Choroid plexus epithelial cell (primary cell): Measurements from ENCODE around the gene MOCOS.
A peak's percentile ranks its signal among the peaks of the same experiment; 100 is the strongest.

Source experiments
- DNase-seq: peaks from one replicate; pipeline ENCODE4 v3.0.0-alpha.2; 2010; ENCODE audit warnings: low read depth
- H3K4me3 ChIP-seq: 2 replicates; pipeline ENCODE4 v1.5.1; 2011; ENCODE audit warnings: low read depth, mild to moderate bottlenecking, control low read depth, low read length, moderate library complexity
- CTCF ChIP-seq: conservative IDR thresholded peaks from 2 replicates; pipeline ENCODE4 v1.5.1; 2011; ENCODE audit warnings: low read depth, mild to moderate bottlenecking, control low read depth, inconsistent platforms, low read length, moderate library complexity

Gene MOCOS

GRCh38 chr18:36241831-36242230, 54.5 kb downstream of the MOCOS start:
- DNase-seq: no peak
- no peak overlapping the region for H3K4me3 ChIP-seq
- TF ChIP-seq CTCF: no peak

- TF ChIP-seq CTCF: no peak
- no peak overlapping the region for H3K4me3 ChIP-seq
- peak; percentile 1 for DNase-seq
Observed at GRCh38 chr18:36247036-36247435, 59.7 kb downstream of the MOCOS start.

GRCh38 chr18:36249392-36249791, 62.1 kb downstream of the MOCOS start:
- H3K4me3 ChIP-seq: no peak overlapping the region
- no peak for DNase-seq
- TF ChIP-seq CTCF: no peak

- DNase-seq: no peak
- H3K4me3 ChIP-seq: no peak overlapping the region
- no peak for TF ChIP-seq CTCF
Observed at GRCh38 chr18:36250827-36251226, 63.5 kb downstream of the MOCOS start.

- no peak for TF ChIP-seq CTCF
- no peak for DNase-seq
Observed at GRCh38 chr18:36255072-36255698, 67.9 kb downstream of the MOCOS start.

GRCh38 chr18:36256094-36256493, 68.8 kb downstream of the MOCOS start:
- no peak for TF ChIP-seq CTCF
- no peak for DNase-seq
- no peak overlapping the region for H3K4me3 ChIP-seq

More at GRCh38 chr18:36255072-36255698, 67.9 kb downstream of the MOCOS start:
- H3K4me3 ChIP-seq: no peak overlapping the region

- DNase-seq: no peak
- no peak overlapping the region for H3K4me3 ChIP-seq
- no peak for TF ChIP-seq CTCF
Observed at GRCh38 chr18:36262971-36263370, 75.7 kb downstream of the MOCOS start.
